HG02763 (cell line): Measurements from ENCODE around the gene QSOX2.

Experiments used
- ATAC-seq: cut with Tn5 transposase; IDR thresholded peaks from one replicate; pipeline ENCODE4 v1.9.1; 2021; ENCODE audit warnings: mild to moderate bottlenecking, moderate library complexity; ENCODE audit not compliant: unreplicated experiment

QSOX2 gene

GRCh38 chr9:136192289-136193126 lies 53.1 kb downstream of the QSOX2 start:
- ATAC-seq, result no peak

GRCh38 chr9:136191960-136192286 lies 53.7 kb downstream of the QSOX2 start:
- no peak for ATAC-seq

GRCh38 chr9:136191099-136191959 lies 54.3 kb downstream of the QSOX2 start:
- ATAC-seq, result no peak

GRCh38 chr9:136190656-136191055 lies 55.0 kb downstream of the QSOX2 start:
- no peak for ATAC-seq

- ATAC-seq, result no peak
These were observed 55.4 kb downstream of the QSOX2 start for GRCh38 chr9:136190237-136190601.

GRCh38 chr9:136189394-136190236 lies 56.0 kb downstream of the QSOX2 start:
- no peak for ATAC-seq

GRCh38 chr9:136187683-136188586 lies 57.7 kb downstream of the QSOX2 start:
- no peak for ATAC-seq

GRCh38 chr9:136187197-136187596 lies 58.4 kb downstream of the QSOX2 start:
- no peak for ATAC-seq

- no peak for ATAC-seq
These were observed 59.2 kb downstream of the QSOX2 start for GRCh38 chr9:136186386-136186785.

GRCh38 chr9:136185596-136186366 lies 59.8 kb downstream of the QSOX2 start:
- ATAC-seq, result no peak

GRCh38 chr9:136185066-136185465 lies 60.5 kb downstream of the QSOX2 start:
- no peak for ATAC-seq

- ATAC-seq, result no peak
These were observed 62.7 kb downstream of the QSOX2 start for GRCh38 chr9:136182850-136183422.

- no peak for ATAC-seq
These were observed 63.2 kb downstream of the QSOX2 start for GRCh38 chr9:136182420-136182787.

GRCh38 chr9:136181784-136182419 lies 63.7 kb downstream of the QSOX2 start:
- no peak for ATAC-seq

- no peak for ATAC-seq
These were observed 65.0 kb downstream of the QSOX2 start for GRCh38 chr9:136180586-136180985.

- ATAC-seq, result no peak
These were observed 65.9 kb downstream of the QSOX2 start for GRCh38 chr9:136179761-136180160.

GRCh38 chr9:136179101-136179616 lies 66.5 kb downstream of the QSOX2 start:
- no peak for ATAC-seq

GRCh38 chr9:136178773-136179075 lies 66.9 kb downstream of the QSOX2 start:
- no peak for ATAC-seq
